Measurements from ENCODE around the gene NTPCR. TPM values are rescaled to one million over a fixed set of nuclear protein-coding genes. Genes with fewer than 3 reads are reported as not detected.

The NTPCR gene
- total and polyA plus RNA-seq, 2 donors (not counting 3 experiments of a cell fraction or from before 2014, with no cell fraction given), result 13.2 to 35.3 TPM

DNA sequence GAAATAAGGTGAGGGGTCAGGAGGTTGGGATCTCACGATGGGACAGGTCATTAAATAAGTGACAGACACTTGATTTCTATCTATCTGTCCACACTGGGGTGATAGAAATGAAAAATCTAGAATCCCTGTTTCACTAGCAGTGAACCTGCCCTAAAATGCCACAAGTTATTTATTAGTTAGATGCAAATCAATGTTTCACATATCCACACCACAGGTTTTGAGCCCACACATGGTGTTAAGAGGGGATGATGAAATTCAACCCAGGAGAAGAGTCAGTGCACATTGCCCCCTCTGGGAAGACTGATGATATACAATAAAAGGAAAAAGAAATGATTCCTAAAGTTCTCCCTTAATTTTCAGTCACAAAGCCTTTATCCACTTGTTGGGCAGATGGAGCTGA lies 10.1 kb upstream of the NTPCR start:
- no peaks in the 10 kb centered on the region for H3K9me3 ChIP-seq (replicated peaks; ENCODE audit: control insufficient read depth, insufficient read depth, low read length)
- no peak overlapping the region for H3K9ac ChIP-seq (replicated peaks; ENCODE audit: extremely low read depth, insufficient read depth, low read length)
- no peaks in the 10 kb centered on the region for H3K9me1 ChIP-seq (replicated peaks; ENCODE audit: control insufficient read depth, extremely low read depth, insufficient read depth, low read length)
- no peaks in the 10 kb centered on the region for H3K4me1 ChIP-seq (ENCODE audit: control insufficient read depth, extremely low read depth, insufficient read depth, low read length)
- intact Hi-C loops (cut with micrococcal nuclease), result no loop called here
- ChIA-PET CTCF (no interaction called here), POLR2A (no interaction called here)
- FAIRE-seq (no peak), DNase-seq (ENCODE audit: low read depth, low spot score) (no peak)
- H2AFZ ChIP-seq (ENCODE audit: low read depth, low read length), result no peak overlapping the region
- H3K4me2 ChIP-seq (ENCODE audit: insufficient read depth, low read length), result no peak overlapping the region
- dilution Hi-C loops (cut with MboI; ENCODE audit: extremely low pct_ligation_motif_present, low sequenced_read_pairs), result no loop called here
- H3K4me3 ChIP-seq (replicated peaks in 1 of 3; ENCODE audit: insufficient read depth in 1 of 3, low read depth in 1 of 3, low read length in 3 of 3), result no peak overlapping the region
- H3K79me2 ChIP-seq (ENCODE audit: control insufficient read depth, insufficient read depth, low read length), result no peaks in the 10 kb centered on the region
- H3K36me3 ChIP-seq (ENCODE audit: control insufficient read depth in 2 of 2, extremely low read depth in 1 of 2, insufficient read depth in 2 of 2, low read length in 2 of 2), result no peaks in the 10 kb centered on the region
- TF ChIP-seq GATA2 (IDR thresholded peaks at IDR 0.05; ENCODE audit: insufficient read depth, insufficient read length, low read depth, low read length) (no peak), POLR2A (IDR thresholded peaks at IDR 0.05; ENCODE audit: low read depth, low read length) (no peak), FOS (IDR thresholded peaks at IDR 0.05; ENCODE audit: borderline replicate concordance, insufficient read depth, low read length) (no peak), MYC (IDR thresholded peaks at IDR 0.05; ENCODE audit: low read depth, low read length) (no peak), EZH2 (IDR thresholded peaks at IDR 0.05; ENCODE audit: borderline replicate concordance, low read depth, low read length, severe bottlenecking) (no peak), JUN (IDR thresholded peaks at IDR 0.05; ENCODE audit: borderline replicate concordance, insufficient read depth, insufficient read length, low read depth) (no peak), POLR2AphosphoS5 (IDR thresholded peaks at IDR 0.05; ENCODE audit: insufficient read depth, low read depth, low read length) (no peak)
- TF ChIP-seq, protein P1, sequence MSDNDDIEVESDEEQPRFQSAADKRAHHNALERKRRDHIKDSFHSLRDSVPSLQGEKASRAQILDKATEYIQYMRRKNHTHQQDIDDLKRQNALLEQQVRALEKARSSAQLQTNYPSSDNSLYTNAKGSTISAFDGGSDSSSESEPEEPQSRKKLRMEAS (IDR thresholded peaks at IDR 0.05; ENCODE audit: insufficient read depth, insufficient read length), result no peak
- TF ChIP-seq, protein P2, sequence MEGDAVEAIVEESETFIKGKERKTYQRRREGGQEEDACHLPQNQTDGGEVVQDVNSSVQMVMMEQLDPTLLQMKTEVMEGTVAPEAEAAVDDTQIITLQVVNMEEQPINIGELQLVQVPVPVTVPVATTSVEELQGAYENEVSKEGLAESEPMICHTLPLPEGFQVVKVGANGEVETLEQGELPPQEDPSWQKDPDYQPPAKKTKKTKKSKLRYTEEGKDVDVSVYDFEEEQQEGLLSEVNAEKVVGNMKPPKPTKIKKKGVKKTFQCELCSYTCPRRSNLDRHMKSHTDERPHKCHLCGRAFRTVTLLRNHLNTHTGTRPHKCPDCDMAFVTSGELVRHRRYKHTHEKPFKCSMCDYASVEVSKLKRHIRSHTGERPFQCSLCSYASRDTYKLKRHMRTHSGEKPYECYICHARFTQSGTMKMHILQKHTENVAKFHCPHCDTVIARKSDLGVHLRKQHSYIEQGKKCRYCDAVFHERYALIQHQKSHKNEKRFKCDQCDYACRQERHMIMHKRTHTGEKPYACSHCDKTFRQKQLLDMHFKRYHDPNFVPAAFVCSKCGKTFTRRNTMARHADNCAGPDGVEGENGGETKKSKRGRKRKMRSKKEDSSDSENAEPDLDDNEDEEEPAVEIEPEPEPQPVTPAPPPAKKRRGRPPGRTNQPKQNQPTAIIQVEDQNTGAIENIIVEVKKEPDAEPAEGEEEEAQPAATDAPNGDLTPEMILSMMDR (IDR thresholded peaks at IDR 0.05; ENCODE audit: extremely low read depth in 1 of 2, insufficient read depth in 1 of 2, low read depth in 1 of 2, low read length in 2 of 2), result no peak
- no peaks in the 10 kb centered on the region for H4K20me1 ChIP-seq (replicated peaks; ENCODE audit: control insufficient read depth, extremely low read depth, insufficient read depth, low read length)
- no TSS peak for BruUV-seq (replicated peaks)
- H3K27ac ChIP-seq (ENCODE audit: insufficient read depth, low read depth, low read length), result no peak overlapping the region
- no peaks in the 10 kb centered on the region for H3K27me3 ChIP-seq (ENCODE audit: control insufficient read depth in 2 of 2, insufficient read depth in 2 of 2, low read length in 2 of 2)
